Kidney epithelial cell (primary cell): ENCODE results near the gene SLC31A1. TPM values are rescaled to one million over a fixed set of nuclear protein-coding genes. Genes with fewer than 3 reads are reported as not detected.
"Not testable (repeated sequence)": the region's sequence is repeated elsewhere in the genome, so short reads cannot be mapped to it uniquely, and the experiment has no call there.

Source experiments
- DNase-seq: peaks from one replicate; pipeline ENCODE4 v3.0.0-alpha.2; 2010; ENCODE audit warnings: low read depth
- H3K27me3 ChIP-seq: 2 replicates; pipeline ENCODE4 v1.6.0; 2011; ENCODE audit warnings: low read length; ENCODE audit not compliant: control insufficient read depth, insufficient read depth
- H3K36me3 ChIP-seq: 2 replicates; pipeline ENCODE4 v1.5.1; 2011; ENCODE audit warnings: low read length; ENCODE audit not compliant: control insufficient read depth, insufficient read depth
- H3K4me3 ChIP-seq: 2 replicates; pipeline ENCODE4 v1.5.1; 2011; ENCODE audit warnings: low read depth, mild to moderate bottlenecking, control low read depth, low read length
- total RNA-seq: library from RNA; depleted of rRNA; stranded (reverse); fragments of >200 nt; gene quantifications from 2 replicates; pipeline ENCODE4 v1.2.3, GENCODE V29; 2015
- TF ChIP-seq, protein P1 (sequence below): IDR thresholded peaks from 2 replicates; pipeline ENCODE4 v1.5.1; 2011; ENCODE audit warnings: mild to moderate bottlenecking, moderate library complexity, low read length, control low read depth, inconsistent platforms; ENCODE audit not compliant: insufficient read depth, poor library complexity, severe bottlenecking

SLC31A1 gene
- total RNA-seq, 1 donor from 2014 or later: 19.8 TPM

DNA sequence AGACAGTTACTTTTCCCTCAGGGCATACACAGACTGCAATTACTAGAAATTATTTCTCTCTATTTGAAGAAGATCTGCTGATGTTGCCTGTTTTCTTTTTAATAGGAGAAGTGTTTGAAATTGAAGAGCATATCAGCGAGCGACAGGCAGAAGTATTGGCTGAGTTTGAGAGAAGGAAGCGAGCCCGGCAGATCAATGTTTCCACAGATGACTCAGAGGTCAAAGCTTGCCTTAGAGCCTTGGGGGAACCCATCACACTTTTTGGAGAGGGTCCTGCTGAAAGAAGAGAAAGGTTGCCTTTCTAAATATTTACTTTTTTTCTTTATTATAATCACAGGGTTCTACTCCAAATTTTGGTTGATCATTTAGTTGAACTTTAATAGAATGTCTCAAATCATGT is 57.5 kb downstream of the SLC31A1 start:
- TF ChIP-seq, protein P1, sequence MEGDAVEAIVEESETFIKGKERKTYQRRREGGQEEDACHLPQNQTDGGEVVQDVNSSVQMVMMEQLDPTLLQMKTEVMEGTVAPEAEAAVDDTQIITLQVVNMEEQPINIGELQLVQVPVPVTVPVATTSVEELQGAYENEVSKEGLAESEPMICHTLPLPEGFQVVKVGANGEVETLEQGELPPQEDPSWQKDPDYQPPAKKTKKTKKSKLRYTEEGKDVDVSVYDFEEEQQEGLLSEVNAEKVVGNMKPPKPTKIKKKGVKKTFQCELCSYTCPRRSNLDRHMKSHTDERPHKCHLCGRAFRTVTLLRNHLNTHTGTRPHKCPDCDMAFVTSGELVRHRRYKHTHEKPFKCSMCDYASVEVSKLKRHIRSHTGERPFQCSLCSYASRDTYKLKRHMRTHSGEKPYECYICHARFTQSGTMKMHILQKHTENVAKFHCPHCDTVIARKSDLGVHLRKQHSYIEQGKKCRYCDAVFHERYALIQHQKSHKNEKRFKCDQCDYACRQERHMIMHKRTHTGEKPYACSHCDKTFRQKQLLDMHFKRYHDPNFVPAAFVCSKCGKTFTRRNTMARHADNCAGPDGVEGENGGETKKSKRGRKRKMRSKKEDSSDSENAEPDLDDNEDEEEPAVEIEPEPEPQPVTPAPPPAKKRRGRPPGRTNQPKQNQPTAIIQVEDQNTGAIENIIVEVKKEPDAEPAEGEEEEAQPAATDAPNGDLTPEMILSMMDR: no peak
- no peak overlapping the region for H3K4me3 ChIP-seq
- H3K36me3 ChIP-seq: peaks cover 2% of the 10 kb centered on the region
- no peak for DNase-seq
- no peaks in the 10 kb centered on the region for H3K27me3 ChIP-seq

GRCh38 chr9:113281356-113281755 is 60.0 kb downstream of the SLC31A1 start:
- Histone ChIP-seq H3K36me3 (peaks cover 2% of the 10 kb centered on the region), H3K4me3 (no peak overlapping the region), H3K27me3 (no peaks in the 10 kb centered on the region)
- DNase-seq: no peak
- TF ChIP-seq, protein P1: no peak

DNA sequence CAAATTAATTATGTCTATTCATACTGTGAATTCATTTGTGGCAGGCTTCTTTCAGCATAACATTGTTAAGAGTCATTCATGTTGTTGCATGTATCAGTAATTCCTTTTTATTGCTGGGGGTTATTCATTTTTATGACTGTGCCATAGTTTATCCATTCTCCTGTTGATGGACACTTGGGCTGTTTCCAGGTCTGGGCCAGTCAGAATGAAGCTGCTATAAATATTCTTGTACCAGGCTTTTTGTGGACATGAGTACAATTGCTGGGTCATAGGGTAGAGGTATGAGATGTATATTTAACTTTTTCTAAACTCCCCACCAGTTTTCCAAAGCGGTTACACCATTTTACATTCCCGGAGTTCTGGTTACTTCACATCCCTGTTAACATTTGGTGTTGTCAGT is 67.7 kb downstream of the SLC31A1 start:
- peaks cover 1% of the 10 kb centered on the region for H3K36me3 ChIP-seq
- H3K27me3 ChIP-seq: no peaks in the 10 kb centered on the region
- TF ChIP-seq, protein P1: no peak
- no peak overlapping the region for H3K4me3 ChIP-seq
- DNase-seq: no peak

DNA sequence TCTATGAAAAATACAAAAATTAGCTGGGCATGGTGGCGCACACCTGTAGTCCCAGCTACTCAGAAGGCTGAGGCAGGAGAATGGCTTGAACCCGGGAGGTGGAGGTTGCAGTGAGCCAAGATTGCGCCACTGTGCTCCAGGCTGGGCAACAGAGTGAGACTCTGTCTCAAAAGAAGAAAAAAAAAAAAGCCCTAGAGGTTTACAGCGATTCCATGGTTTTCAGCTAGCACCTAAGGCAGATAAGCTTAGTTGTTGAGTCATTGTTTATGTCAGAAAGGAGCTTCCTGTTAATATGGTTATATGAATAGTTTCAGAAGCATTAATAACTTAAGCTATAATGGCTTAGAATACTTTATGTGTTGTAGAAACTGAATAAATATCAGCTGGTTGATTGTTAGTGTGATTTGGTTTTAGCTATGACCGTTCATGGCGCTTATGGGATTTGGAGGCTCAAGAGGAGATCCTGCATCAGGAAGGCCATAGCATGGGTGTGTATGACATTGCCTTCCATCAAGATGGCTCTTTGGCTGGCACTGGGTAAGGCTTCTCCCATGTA is 68.8 kb downstream of the SLC31A1 start:
- no peak for DNase-seq
- peaks cover 1% of the 10 kb centered on the region for H3K36me3 ChIP-seq
- H3K27me3 ChIP-seq: no peaks in the 10 kb centered on the region
- H3K4me3 ChIP-seq: no peak overlapping the region
- TF ChIP-seq, protein P1: no peak

DNA sequence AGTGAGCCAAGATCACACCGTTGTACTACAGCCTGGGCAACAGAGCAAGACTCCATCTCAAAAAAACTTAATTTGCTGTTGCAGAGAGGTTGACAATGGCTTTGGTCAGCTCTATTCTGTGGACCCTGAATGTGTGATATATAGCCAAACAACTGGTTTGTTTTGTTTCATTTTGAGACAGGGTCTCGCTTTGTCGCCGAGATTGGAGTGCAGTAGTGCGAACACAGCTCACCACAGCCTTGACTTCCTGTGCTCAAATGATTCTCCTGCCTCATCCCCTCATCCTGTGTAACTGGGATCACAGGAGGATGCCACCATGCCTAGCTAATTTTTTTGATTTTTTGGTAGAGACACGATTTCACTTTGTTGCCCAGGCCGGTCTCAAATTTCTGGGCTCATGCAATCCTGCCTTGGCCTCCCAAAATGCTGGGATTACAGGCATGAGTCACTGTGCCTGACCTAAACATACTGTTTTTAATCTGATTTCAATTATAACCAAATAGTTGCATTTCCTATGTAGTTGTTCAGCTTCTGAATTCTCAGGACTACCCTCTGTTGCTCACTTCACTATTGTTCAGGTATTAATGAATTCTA is 72.0 kb downstream of the SLC31A1 start:
- Histone ChIP-seq H3K4me3 (no peak overlapping the region), H3K36me3 (peaks cover 1% of the 10 kb centered on the region), H3K27me3 (no peaks in the 10 kb centered on the region)
- TF ChIP-seq, protein P1: no peak
- no peak for DNase-seq

DNA sequence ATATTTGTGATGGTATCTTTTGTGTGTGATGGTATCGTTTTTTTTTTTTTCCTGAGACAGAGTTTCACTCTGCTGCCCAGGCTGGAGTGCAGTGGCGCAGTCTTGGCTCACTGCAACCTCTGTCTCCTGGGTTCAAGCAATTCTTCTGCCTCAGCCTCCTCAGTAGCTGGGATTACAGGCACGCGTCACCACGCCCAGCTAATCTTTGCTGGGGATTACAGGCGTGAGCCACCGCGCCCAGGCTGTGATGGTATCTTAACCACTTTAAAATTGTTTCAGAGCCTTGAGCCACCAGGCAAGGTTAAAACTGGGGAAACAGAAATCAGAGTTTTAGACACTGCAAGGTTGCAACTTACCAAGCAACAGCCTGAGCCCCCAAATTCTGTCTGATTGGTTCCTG is 74.9 kb downstream of the SLC31A1 start:
- H3K27me3 ChIP-seq, H3K36me3 ChIP-seq, DNase-seq, H3K4me3 ChIP-seq: not testable (repeated sequence)
